HCT116 (cell line): ENCODE results near the gene PRICKLE2. TPM values are rescaled to one million over a fixed set of nuclear protein-coding genes. Genes with fewer than 3 reads are reported as not detected.

Source experiments
- ATAC-seq: fragments of 200-7000 bp; cut with Tn5 transposase; 2 replicates; pipeline ENCODE4 v1.9.1; 2020; ENCODE audit warnings: mild to moderate bottlenecking, moderate library complexity
- BruUV-seq: library from RNA; stranded (reverse); fragments of 400-500 nt; replicated peaks from 2 replicates; lab custom pipeline; 2021; lab: Mats Ljungman, UMichigan
- CTCF ChIA-PET: fragments of 300-600 bp; sonication (Branson Sonifier 250); formaldehyde crosslinking; loops from one replicate; lab custom pipeline; 2021; ENCODE audit warnings: antibody characterized with exemption; lab: Charles Lee
- POLR2A ChIA-PET: fragments of 300-600, 350-600 bp; sonication (Branson Sonifier 250); formaldehyde crosslinking; loops from one replicate; lab custom pipeline; 2021; ENCODE audit warnings: antibody characterized with exemption; lab: Charles Lee
- RAD21 ChIA-PET, 2 experiments: fragments of 300-600 bp; sonication (Branson Sonifier 250); formaldehyde crosslinking; loops; one replicate each; lab custom pipeline; 2023; ENCODE audit warnings: low total read pairs in 2 of 2; ENCODE audit not compliant: uncharacterized antibody in 2 of 2, unreplicated experiment in 2 of 2, low non-redundant PET in 1 of 2; lab: Charles Lee
- DNase-seq: peaks from one replicate; pipeline ENCODE4 v3.0.0-alpha.2; 2010; ENCODE audit warnings: low read depth, low spot score
- H2AFZ ChIP-seq: fragments of 200-600 bp; shearing (Covaris generic), sonication (generic); 2 replicates; pipeline ENCODE4 v1.6.1; 2017; ENCODE audit warnings: low read depth, mixed run types, mixed read lengths, antibody characterized with exemption, low read length; ENCODE audit not compliant: poor library complexity, severe bottlenecking
- H3K27ac ChIP-seq: 2 replicates; pipeline ENCODE4 v1.5.1; 2012; ENCODE audit warnings: low read depth, low read length
- H3K27me3 ChIP-seq: fragments of 200-600 bp; sonication (generic); 2 replicates; pipeline ENCODE4 v1.6.1; 2016; ENCODE audit warnings: mixed run types, low read length, mixed read lengths; ENCODE audit not compliant: insufficient read depth
- H3K36me3 ChIP-seq, 2 experiments: fragments of 200-500 bp in 1 of 2; fragments of 200-600 bp in 1 of 2; sonication (Bioruptor generic) in 1 of 2; sonication (generic) in 1 of 2; 2 replicates each; pipeline versions ENCODE4 v1.5.1 to v1.6.1; 2014 to 2016; ENCODE audit warnings: low read length in 2 of 2, inconsistent platforms in 1 of 2, mixed read lengths in 1 of 2, mixed run types in 1 of 2; ENCODE audit not compliant: insufficient read depth in 2 of 2, control insufficient read depth in 1 of 2
- H3K4me1 ChIP-seq, 2 experiments: fragments of 200-600 bp in 1 of 2; sonication (generic) in 1 of 2; 2 replicates each; pipeline versions ENCODE4 v1.5.1 to v1.6.1; 2012 to 2017; ENCODE audit warnings: low read length in 2 of 2, inconsistent platforms in 1 of 2, mild to moderate bottlenecking in 1 of 2, mixed read lengths in 1 of 2, mixed run types in 1 of 2, moderate library complexity in 1 of 2; ENCODE audit not compliant: insufficient read depth in 2 of 2, control insufficient read depth in 1 of 2
- H3K4me2 ChIP-seq: fragments of 200-600 bp; sonication (generic); 2 replicates; pipeline ENCODE4 v1.6.1; 2017; ENCODE audit warnings: mixed run types, low read length, mixed read lengths
- H3K4me3 ChIP-seq, 2 experiments: fragments of 200-600 bp in 1 of 2; sonication (generic) in 1 of 2; replicated peaks in 1 of 2; 2 replicates each; pipeline ENCODE4 v1.5.1; 2011 to 2016; ENCODE audit warnings: low read length in 2 of 2, control low read depth in 1 of 2, low read depth in 1 of 2, mild to moderate bottlenecking in 1 of 2, mixed read lengths in 1 of 2, mixed run types in 1 of 2
- H3K79me2 ChIP-seq: fragments of 200-600 bp; sonication (generic); 2 replicates; pipeline ENCODE4 v1.6.1; 2017; ENCODE audit warnings: mild to moderate bottlenecking, mixed run types, low read length, moderate library complexity, mixed read lengths; ENCODE audit not compliant: insufficient read depth
- H3K9ac ChIP-seq: fragments of 200-600 bp; sonication (generic); 2 replicates; pipeline ENCODE4 v1.6.1; 2016; ENCODE audit warnings: low read length, mixed read lengths
- H3K9me2 ChIP-seq: fragments of 200-600 bp; sonication (generic), shearing (Covaris generic); 2 replicates; pipeline ENCODE4 v1.6.1; 2017; ENCODE audit warnings: mixed run types, mild to moderate bottlenecking, moderate library complexity; ENCODE audit not compliant: insufficient read depth
- H3K9me3 ChIP-seq, 2 experiments: fragments of 200-500 bp in 1 of 2; fragments of 200-600 bp in 1 of 2; sonication (Bioruptor generic) in 1 of 2; sonication (generic) in 1 of 2; 2 replicates each; pipeline ENCODE4 v1.6.1; 2014 to 2017; ENCODE audit warnings: low read length in 2 of 2, mixed read lengths in 2 of 2, inconsistent platforms in 1 of 2, low read depth in 1 of 2, mild to moderate bottlenecking in 1 of 2, mixed run types in 1 of 2, moderate library complexity in 1 of 2; ENCODE audit not compliant: control insufficient read depth in 1 of 2, insufficient read depth in 1 of 2
- H4K20me1 ChIP-seq: fragments of 200-600 bp; sonication (generic), shearing (Covaris generic); 2 replicates; pipeline ENCODE4 v1.6.1; 2017; ENCODE audit warnings: mixed run types, mild to moderate bottlenecking, moderate library complexity; ENCODE audit not compliant: insufficient read depth
- CEBPB ChIP-seq: IDR thresholded peaks from 2 replicates; pipeline ENCODE4 v1.6.1; 2012; ENCODE audit warnings: low read depth
- ELF1 ChIP-seq: IDR thresholded peaks from 2 replicates; pipeline ENCODE4 v1.6.1; 2012; ENCODE audit warnings: low read depth, borderline replicate concordance
- FOSL1 ChIP-seq: IDR thresholded peaks from 2 replicates; pipeline ENCODE4 v1.6.1; 2012; ENCODE audit warnings: low read depth
- JUND ChIP-seq: IDR thresholded peaks from 2 replicates; pipeline ENCODE4 v1.6.1; 2012
- POLR2AphosphoS5 ChIP-seq: IDR thresholded peaks from 2 replicates; pipeline ENCODE4 v1.6.1; 2011; ENCODE audit warnings: mild to moderate bottlenecking, low read depth, low read length, moderate library complexity
- RAD21 ChIP-seq: IDR thresholded peaks from 2 replicates; pipeline ENCODE4 v1.6.1; 2012; ENCODE audit warnings: low read depth, mild to moderate bottlenecking
- SIN3A ChIP-seq: IDR thresholded peaks from 2 replicates; pipeline ENCODE4 v1.6.1; 2012; ENCODE audit warnings: low read depth
- SP1 ChIP-seq: IDR thresholded peaks from 2 replicates; pipeline ENCODE4 v1.6.1; 2012; ENCODE audit warnings: low read depth
- SRF ChIP-seq: IDR thresholded peaks from 2 replicates; pipeline ENCODE4 v1.6.1; 2012; ENCODE audit warnings: low read depth
- TCF7L2 ChIP-seq: IDR thresholded peaks from 2 replicates; pipeline ENCODE4 v1.7.0; 2011; ENCODE audit warnings: borderline replicate concordance, inconsistent platforms; ENCODE audit not compliant: insufficient read depth, insufficient read length; ENCODE audit errors: extremely low read depth
- ZFX ChIP-seq: fragments of 450-650 bp; IDR thresholded peaks from 2 replicates; pipeline ENCODE4 v1.6.1; 2017
- ZNF274 ChIP-seq: fragments of 200-500 bp; sonication (Bioruptor generic); IDR thresholded peaks from 2 replicates; pipeline ENCODE4 v1.6.1; 2014; ENCODE audit warnings: mild to moderate bottlenecking, low read depth, low read length, inconsistent platforms
- intact Hi-C: fragments of 100-400 bp; cut with micrococcal nuclease; formaldehyde crosslinking; loops from 2 replicates; pipeline ENCODE4 v1.10.0; 2022
- total RNA-seq: library from RNA; stranded (reverse); gene quantifications from one replicate; pipeline ENCODE4 v1.2.1, GENCODE V29; 2021; ENCODE audit not compliant: unreplicated experiment
- TF ChIP-seq, protein P1 (sequence below): IDR thresholded peaks from 2 replicates; pipeline ENCODE4 v1.6.1; 2012
- TF ChIP-seq, protein P2 (sequence below): IDR thresholded peaks from 2 replicates; pipeline ENCODE4 v1.6.1; 2012

Gene PRICKLE2
- total RNA-seq, 1 experiment from 2014 or later, result 0.05 TPM

DNA sequence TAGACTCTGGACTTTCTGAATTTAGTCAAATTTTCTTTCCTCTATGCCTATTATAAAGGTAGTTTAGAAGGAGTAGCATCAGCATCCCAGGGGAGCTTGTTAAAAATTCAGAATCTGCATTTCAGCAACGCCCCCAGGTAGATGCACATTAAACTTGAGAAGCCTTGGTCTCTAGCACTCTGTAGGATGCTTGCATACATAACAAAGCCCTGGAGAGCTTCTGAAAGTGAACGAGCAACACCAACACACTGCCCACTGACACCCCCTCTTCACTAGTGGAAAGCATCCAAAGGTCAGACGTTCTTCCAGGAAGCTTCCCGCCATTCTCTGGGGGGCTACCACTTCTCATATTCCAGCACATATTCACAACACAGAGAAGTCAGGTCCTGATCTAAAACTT, 6.5 kb downstream of the PRICKLE2 start:
- ATAC-seq, result no peak
- no peak overlapping the region for H2AFZ ChIP-seq
- H3K9me3 ChIP-seq, result no peaks in the 10 kb centered on the region
- no peaks in the 10 kb centered on the region for H3K79me2 ChIP-seq
- H3K27ac ChIP-seq, result no peak overlapping the region
- no peaks in the 10 kb centered on the region for H3K36me3 ChIP-seq
- H3K4me2 ChIP-seq, result no peak overlapping the region
- TF ChIP-seq ZFX (no peak), SIN3A (no peak)
- RAD21 ChIA-PET, result no interaction called here
- no peak overlapping the region for H3K4me3 ChIP-seq
- CTCF ChIA-PET, result interaction anchor here (1.0 kb wide), 1 partner anchor 25 kb away, joined by 3 read pairs; no protein-coding TSS in a partner anchor
- no peak for DNase-seq
- no peaks in the 10 kb centered on the region for H3K4me1 ChIP-seq
- no TSS peak for BruUV-seq
- intact Hi-C loops, result no loop called here
- H4K20me1 ChIP-seq, result no peaks in the 10 kb centered on the region
- H3K9ac ChIP-seq, result no peak overlapping the region
- H3K27me3 ChIP-seq, result peaks cover 38% of the 10 kb centered on the region
- H3K9me2 ChIP-seq, result no peaks in the 10 kb centered on the region
- POLR2A ChIA-PET, result no interaction called here

DNA sequence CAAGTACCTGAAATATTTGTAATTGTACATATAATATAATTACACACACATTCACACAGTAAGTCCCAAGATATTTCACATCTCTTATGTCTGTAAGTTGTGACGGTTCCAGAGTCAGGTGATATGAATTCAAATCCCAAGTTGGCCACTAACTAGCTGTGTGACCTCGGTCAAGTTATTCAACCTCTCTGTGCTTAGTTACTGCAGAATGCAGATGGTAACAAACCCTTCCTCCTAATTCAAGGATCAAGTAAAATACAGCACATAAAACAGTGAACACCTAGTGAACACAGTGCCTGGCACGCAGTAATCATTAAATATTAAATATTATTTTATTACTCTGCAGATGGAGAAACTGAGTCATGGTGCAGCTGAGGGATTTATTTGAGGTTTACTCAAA, 6.9 kb downstream of the PRICKLE2 start:
- ATAC-seq, result no peak
- no TSS peak for BruUV-seq

More for the DNA sequence above, 6.9 kb downstream of the PRICKLE2 start:
- RAD21 ChIA-PET, result no interaction called here
- CTCF ChIA-PET, result interaction anchor here (1.0 kb wide), 1 partner anchor 26 kb away, joined by 3 read pairs; no protein-coding TSS in a partner anchor
- intact Hi-C loops, result no loop called here
- Histone ChIP-seq H3K36me3 (no peaks in the 10 kb centered on the region), H3K9ac (no peak overlapping the region), H3K4me3 (no peak overlapping the region), H3K79me2 (no peaks in the 10 kb centered on the region), H4K20me1 (no peaks in the 10 kb centered on the region), H3K27me3 (peaks cover 40% of the 10 kb centered on the region), H3K4me2 (no peak overlapping the region), H2AFZ (no peak overlapping the region), H3K4me1 (no peaks in the 10 kb centered on the region), H3K9me2 (no peaks in the 10 kb centered on the region), H3K9me3 (no peaks in the 10 kb centered on the region), H3K27ac (no peak overlapping the region)
- TF ChIP-seq ELF1 (no peak), SRF (no peak), RAD21 (no peak), POLR2AphosphoS5 (no peak), ZNF274 (no peak), FOSL1 (no peak), TCF7L2 (no peak), CEBPB (no peak), JUND (no peak), SP1 (no peak)
- TF ChIP-seq, protein P1, sequence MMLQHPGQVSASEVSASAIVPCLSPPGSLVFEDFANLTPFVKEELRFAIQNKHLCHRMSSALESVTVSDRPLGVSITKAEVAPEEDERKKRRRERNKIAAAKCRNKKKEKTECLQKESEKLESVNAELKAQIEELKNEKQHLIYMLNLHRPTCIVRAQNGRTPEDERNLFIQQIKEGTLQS, result no peak
- TF ChIP-seq, protein P2, sequence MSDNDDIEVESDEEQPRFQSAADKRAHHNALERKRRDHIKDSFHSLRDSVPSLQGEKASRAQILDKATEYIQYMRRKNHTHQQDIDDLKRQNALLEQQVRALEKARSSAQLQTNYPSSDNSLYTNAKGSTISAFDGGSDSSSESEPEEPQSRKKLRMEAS, result no peak
- DNase-seq, result no peak
- POLR2A ChIA-PET, result no interaction called here
